ENCODE results near the gene AUTS2. TPM values are rescaled to one million over a fixed set of nuclear protein-coding genes. Genes with fewer than 3 reads are reported as not detected.

AUTS2 gene
- total RNA-seq, 1 experiment from 2014 or later = 38.5 TPM

DNA sequence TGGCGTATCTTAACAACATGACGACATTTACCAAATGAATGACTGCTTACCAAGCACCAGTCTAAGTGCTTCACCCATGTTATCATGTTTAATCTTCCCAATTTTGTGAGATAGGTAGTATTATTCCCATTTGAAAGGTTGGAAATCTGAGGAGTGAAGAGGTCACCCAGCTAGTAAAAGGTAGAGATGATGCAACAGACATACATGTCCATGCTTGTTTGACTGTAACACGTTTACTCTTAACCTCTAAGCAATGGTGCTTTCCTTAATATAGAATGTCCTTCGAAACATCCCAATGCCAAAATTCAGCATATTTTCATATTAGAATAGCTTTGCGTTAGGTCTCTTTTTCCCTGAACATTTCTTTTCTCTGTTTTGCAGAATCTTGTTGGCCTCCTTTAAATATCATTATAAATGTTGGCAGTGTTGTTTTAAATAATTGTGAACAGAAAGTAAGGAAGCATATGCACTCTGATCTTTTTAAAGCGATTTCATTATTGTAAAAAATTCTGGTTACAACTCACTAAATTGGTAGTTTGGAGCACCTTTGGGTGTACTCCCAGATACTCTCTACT, 722.8 kb downstream of the AUTS2 start:
- no peak for DNase-seq

DNA sequence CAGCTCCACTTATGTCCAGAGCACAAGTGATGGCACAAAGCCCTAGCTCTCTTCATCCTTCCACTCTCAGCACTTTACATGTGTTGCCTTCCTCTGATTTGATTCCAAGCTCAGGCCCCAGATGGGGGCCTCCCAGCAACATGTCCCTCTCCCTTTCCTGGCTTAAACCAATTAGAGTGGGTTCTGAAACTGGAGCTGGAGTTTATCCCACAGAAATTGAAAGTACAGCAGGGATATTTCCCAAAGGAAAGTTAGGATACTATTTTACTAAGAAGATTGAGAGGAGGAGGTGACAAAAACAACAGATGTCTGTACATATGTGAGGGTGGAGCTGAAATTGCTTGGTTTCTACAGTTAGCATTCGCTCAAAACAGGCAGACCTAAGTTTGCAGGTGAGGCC, 724.6 kb downstream of the AUTS2 start:
- no peaks in the 10 kb centered on the region for H3K4me1 ChIP-seq (ENCODE audit: low read length)
- no peak overlapping the region for H3K9ac ChIP-seq (ENCODE audit: low read length)
- H3K9me2 ChIP-seq (replicated peaks; ENCODE audit: insufficient read depth, low read length) = no peaks in the 10 kb centered on the region
- no peak overlapping the region for H3K4me2 ChIP-seq (ENCODE audit: low read depth, low read length, poor library complexity, severe bottlenecking)
- no peaks in the 10 kb centered on the region for H4K20me1 ChIP-seq (ENCODE audit: insufficient read depth, low read depth, low read length)
- no peak overlapping the region for H3K27ac ChIP-seq (ENCODE audit: low read length)
- no peaks in the 10 kb centered on the region for H3K9me3 ChIP-seq (ENCODE audit: low read length)
- no peak overlapping the region for H2AFZ ChIP-seq (ENCODE audit: low read length)
- DNase-seq = no peak
- H3K36me3 ChIP-seq (ENCODE audit: insufficient read depth, low read length) = no peaks in the 10 kb centered on the region
- H3K79me2 ChIP-seq (ENCODE audit: low read length) = no peaks in the 10 kb centered on the region
- no peak overlapping the region for H3K4me3 ChIP-seq (ENCODE audit: low read length)
- no peaks in the 10 kb centered on the region; the same call in 1 of the 2 replicates for H3K27me3 ChIP-seq (ENCODE audit: low read length)

More for the DNA sequence above, 722.8 kb downstream of the AUTS2 start:
- H3K4me3 ChIP-seq (ENCODE audit: low read length) = no peak overlapping the region
- H3K9me3 ChIP-seq (ENCODE audit: low read length) = no peaks in the 10 kb centered on the region
- H3K27me3 ChIP-seq (ENCODE audit: low read length) = no peaks in the 10 kb centered on the region; the same call in 1 of the 2 replicates
- H3K4me1 ChIP-seq (ENCODE audit: low read length) = no peaks in the 10 kb centered on the region
- H3K36me3 ChIP-seq (ENCODE audit: insufficient read depth, low read length) = no peaks in the 10 kb centered on the region
- no peak overlapping the region for H2AFZ ChIP-seq (ENCODE audit: low read length)
- no peak overlapping the region for H3K9ac ChIP-seq (ENCODE audit: low read length)
- H4K20me1 ChIP-seq (ENCODE audit: insufficient read depth, low read depth, low read length) = no peaks in the 10 kb centered on the region
- H3K79me2 ChIP-seq (ENCODE audit: low read length) = no peaks in the 10 kb centered on the region
- H3K9me2 ChIP-seq (replicated peaks; ENCODE audit: insufficient read depth, low read length) = no peaks in the 10 kb centered on the region; the same call in 1 of the 2 replicates
- H3K27ac ChIP-seq (ENCODE audit: low read length) = no peak overlapping the region
- H3K4me2 ChIP-seq (ENCODE audit: low read depth, low read length, poor library complexity, severe bottlenecking) = no peak overlapping the region

DNA sequence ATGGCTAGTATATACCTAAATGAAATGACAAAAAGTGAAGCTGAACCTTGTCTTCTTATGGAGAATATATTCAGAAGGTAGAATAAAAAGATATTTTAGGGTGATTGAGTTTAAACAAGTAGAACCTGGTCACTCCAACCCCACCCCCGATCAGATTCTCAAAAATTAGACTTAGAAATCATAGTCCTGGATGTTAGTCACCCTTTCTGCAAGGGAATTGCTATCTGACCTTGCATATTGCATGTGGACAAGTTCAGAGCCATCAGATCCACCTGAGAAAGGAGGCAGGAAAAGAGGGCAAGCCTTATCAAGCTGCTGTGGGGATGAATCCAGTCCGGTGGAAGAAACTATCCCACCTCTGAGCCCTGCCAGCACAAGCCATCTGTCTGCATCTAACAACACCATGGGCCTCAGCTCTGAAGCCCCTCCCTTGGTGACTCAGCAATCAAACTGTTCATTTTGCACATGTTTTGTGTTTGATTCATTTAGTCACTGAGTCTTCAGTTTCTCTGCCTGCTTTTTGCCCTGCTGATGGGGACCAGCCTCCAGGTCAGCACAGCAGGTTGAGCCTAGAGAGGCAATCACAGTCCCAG, 727.3 kb downstream of the AUTS2 start:
- Histone ChIP-seq H3K79me2 (ENCODE audit: low read length) (no peaks in the 10 kb centered on the region), H3K27me3 (ENCODE audit: low read length) (no peaks in the 10 kb centered on the region; the same call in 1 of the 2 replicates), H3K9me2 (replicated peaks; ENCODE audit: insufficient read depth, low read length) (no peaks in the 10 kb centered on the region), H3K4me1 (ENCODE audit: low read length) (no peaks in the 10 kb centered on the region), H3K4me3 (ENCODE audit: low read length) (no peak overlapping the region), H3K4me2 (ENCODE audit: low read depth, low read length, poor library complexity, severe bottlenecking) (no peak overlapping the region), H3K9ac (ENCODE audit: low read length) (no peak overlapping the region), H3K27ac (ENCODE audit: low read length) (no peak overlapping the region), H2AFZ (ENCODE audit: low read length) (no peak overlapping the region), H3K36me3 (ENCODE audit: insufficient read depth, low read length) (no peaks in the 10 kb centered on the region), H3K9me3 (ENCODE audit: low read length) (no peaks in the 10 kb centered on the region), H4K20me1 (ENCODE audit: insufficient read depth, low read depth, low read length) (no peaks in the 10 kb centered on the region)
- no peak for DNase-seq

DNA sequence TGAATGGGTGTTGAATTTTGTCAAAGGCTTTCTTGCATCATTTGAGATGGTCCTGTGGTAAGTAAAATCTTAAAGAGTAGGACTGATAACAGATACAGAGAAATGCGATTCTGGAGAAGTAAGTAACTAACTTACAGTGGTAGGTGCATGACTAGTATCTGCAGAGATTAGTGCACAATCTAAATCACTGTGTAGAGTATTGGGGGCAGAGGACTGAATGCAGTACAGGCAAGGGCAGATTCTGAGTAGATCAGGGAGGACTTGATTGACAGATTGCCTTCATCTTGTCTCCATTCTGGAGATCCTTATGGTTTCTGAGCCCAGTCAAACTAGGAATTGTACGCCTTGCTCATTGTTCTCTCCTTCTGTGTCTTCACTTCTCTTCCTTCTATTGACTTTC, 736.0 kb downstream of the AUTS2 start:
- no peak overlapping the region for H3K4me3 ChIP-seq (ENCODE audit: low read length)
- H2AFZ ChIP-seq (ENCODE audit: low read length) = no peak overlapping the region
- H3K4me1 ChIP-seq (ENCODE audit: low read length) = no peaks in the 10 kb centered on the region
- no peaks in the 10 kb centered on the region for H3K9me3 ChIP-seq (ENCODE audit: low read length)
- no peaks in the 10 kb centered on the region for H4K20me1 ChIP-seq (ENCODE audit: insufficient read depth, low read depth, low read length)
- H3K27ac ChIP-seq (ENCODE audit: low read length) = no peak overlapping the region
- no peak overlapping the region for H3K9ac ChIP-seq (ENCODE audit: low read length)
- no peaks in the 10 kb centered on the region for H3K9me2 ChIP-seq (replicated peaks; ENCODE audit: insufficient read depth, low read length)
- no peak overlapping the region for H3K4me2 ChIP-seq (ENCODE audit: low read depth, low read length, poor library complexity, severe bottlenecking)
- DNase-seq = no peak
- H3K27me3 ChIP-seq (ENCODE audit: low read length) = no peaks in the 10 kb centered on the region
- no peaks in the 10 kb centered on the region for H3K79me2 ChIP-seq (ENCODE audit: low read length)
- no peaks in the 10 kb centered on the region for H3K36me3 ChIP-seq (ENCODE audit: insufficient read depth, low read length)

DNA sequence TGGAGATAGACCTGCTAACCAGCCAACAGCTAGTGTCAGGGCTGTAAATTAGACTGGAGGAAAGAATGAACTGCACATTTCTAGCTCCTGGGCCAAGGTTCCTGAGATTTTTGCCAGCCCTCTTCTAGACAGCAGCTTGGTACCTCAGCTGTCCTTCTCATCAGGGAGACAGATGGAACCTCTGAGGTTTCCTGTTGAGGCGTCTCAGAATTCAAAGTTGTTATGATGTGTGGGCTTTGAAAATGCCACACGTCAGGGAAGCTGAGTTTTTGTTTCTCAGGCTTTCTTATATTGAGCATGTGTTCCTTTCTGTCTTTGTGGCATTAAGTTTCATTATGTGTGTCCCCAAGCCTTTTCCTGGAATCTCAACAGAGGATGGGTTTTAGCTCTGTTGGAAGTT, 736.6 kb downstream of the AUTS2 start:
- DNase-seq = no peak
- 0 out of 2 replicates have a peak, but pooled peaks cover 2% of the 10 kb centered on the region for H3K4me1 ChIP-seq (ENCODE audit: low read length)
- no peak overlapping the region for H3K9ac ChIP-seq (ENCODE audit: low read length)
- H3K4me3 ChIP-seq (ENCODE audit: low read length) = no peak overlapping the region
- no peaks in the 10 kb centered on the region for H3K36me3 ChIP-seq (ENCODE audit: insufficient read depth, low read length)
- H3K27ac ChIP-seq (ENCODE audit: low read length) = no peak overlapping the region
- no peak overlapping the region for H2AFZ ChIP-seq (ENCODE audit: low read length)
- H3K27me3 ChIP-seq (ENCODE audit: low read length) = no peaks in the 10 kb centered on the region
- no peaks in the 10 kb centered on the region for H3K9me2 ChIP-seq (replicated peaks; ENCODE audit: insufficient read depth, low read length)
- no peaks in the 10 kb centered on the region for H3K9me3 ChIP-seq (ENCODE audit: low read length)
- H3K79me2 ChIP-seq (ENCODE audit: low read length) = no peaks in the 10 kb centered on the region
- no peak overlapping the region for H3K4me2 ChIP-seq (ENCODE audit: low read depth, low read length, poor library complexity, severe bottlenecking)
- H4K20me1 ChIP-seq (ENCODE audit: insufficient read depth, low read depth, low read length) = no peaks in the 10 kb centered on the region

DNA sequence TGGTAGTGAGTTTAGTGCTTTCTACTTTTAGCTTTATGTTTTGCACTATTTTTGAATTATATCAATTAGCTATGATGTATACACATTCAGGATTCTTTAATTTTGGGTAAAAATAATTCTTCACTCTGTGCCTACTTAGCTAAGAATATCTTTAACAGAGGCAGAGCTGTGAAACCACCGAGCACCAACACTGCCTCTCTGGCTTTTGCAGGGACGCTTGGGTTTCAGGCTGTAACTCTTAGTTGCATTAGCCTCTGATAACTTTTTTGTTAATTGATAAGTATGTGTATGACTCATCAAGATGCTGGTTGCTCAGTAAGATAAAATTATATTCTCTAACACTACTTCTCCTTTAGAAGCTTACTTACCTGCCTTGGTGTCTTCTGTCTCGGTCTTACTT, 738.3 kb downstream of the AUTS2 start:
- H3K4me2 ChIP-seq (ENCODE audit: low read depth, low read length, poor library complexity, severe bottlenecking) = no peak overlapping the region
- H3K27me3 ChIP-seq (ENCODE audit: low read length) = no peaks in the 10 kb centered on the region
- DNase-seq = no peak

DNA sequence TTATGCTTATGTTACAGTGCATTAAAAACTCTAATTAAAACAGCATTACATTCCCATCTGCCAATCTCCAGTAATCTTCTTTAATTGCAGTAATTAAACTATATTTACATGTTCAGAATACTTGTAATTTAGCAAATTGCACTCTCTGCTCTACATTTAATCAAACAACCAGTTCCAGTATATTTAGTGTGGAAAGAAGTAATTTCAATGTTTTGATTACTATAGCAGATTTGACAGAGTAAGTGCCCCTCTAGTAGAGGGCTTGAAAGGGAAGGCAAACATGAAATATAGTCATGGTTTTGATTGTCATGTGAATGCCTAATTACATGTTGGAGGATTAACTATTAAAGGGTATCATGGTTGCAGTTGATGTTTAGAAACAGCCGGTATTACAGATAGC, 739.7 kb downstream of the AUTS2 start:
- Histone ChIP-seq H3K4me1 (ENCODE audit: low read length) (0 out of 2 replicates have a peak, but pooled peaks cover 2% of the 10 kb centered on the region), H3K9me2 (replicated peaks; ENCODE audit: insufficient read depth, low read length) (no peaks in the 10 kb centered on the region), H2AFZ (ENCODE audit: low read length) (no peak overlapping the region), H3K79me2 (ENCODE audit: low read length) (no peaks in the 10 kb centered on the region), H3K27me3 (ENCODE audit: low read length) (no peaks in the 10 kb centered on the region), H3K27ac (ENCODE audit: low read length) (no peak overlapping the region), H3K4me3 (ENCODE audit: low read length) (no peak overlapping the region), H4K20me1 (ENCODE audit: insufficient read depth, low read depth, low read length) (no peaks in the 10 kb centered on the region), H3K4me2 (ENCODE audit: low read depth, low read length, poor library complexity, severe bottlenecking) (no peak overlapping the region), H3K36me3 (ENCODE audit: insufficient read depth, low read length) (no peaks in the 10 kb centered on the region), H3K9me3 (ENCODE audit: low read length) (no peaks in the 10 kb centered on the region), H3K9ac (ENCODE audit: low read length) (no peak overlapping the region)
- no peak for DNase-seq

More for the DNA sequence above, 738.3 kb downstream of the AUTS2 start:
- H3K4me1 ChIP-seq (ENCODE audit: low read length) = 0 out of 2 replicates have a peak, but pooled peaks cover 2% of the 10 kb centered on the region
- no peak overlapping the region for H2AFZ ChIP-seq (ENCODE audit: low read length)
- no peaks in the 10 kb centered on the region for H3K36me3 ChIP-seq (ENCODE audit: insufficient read depth, low read length)
- no peaks in the 10 kb centered on the region for H3K9me2 ChIP-seq (replicated peaks; ENCODE audit: insufficient read depth, low read length)
- no peak overlapping the region for H3K27ac ChIP-seq (ENCODE audit: low read length)
- no peak overlapping the region for H3K4me3 ChIP-seq (ENCODE audit: low read length)
- no peaks in the 10 kb centered on the region for H4K20me1 ChIP-seq (ENCODE audit: insufficient read depth, low read depth, low read length)
- H3K9ac ChIP-seq (ENCODE audit: low read length) = no peak overlapping the region
- H3K79me2 ChIP-seq (ENCODE audit: low read length) = no peaks in the 10 kb centered on the region
- H3K9me3 ChIP-seq (ENCODE audit: low read length) = no peaks in the 10 kb centered on the region

DNA sequence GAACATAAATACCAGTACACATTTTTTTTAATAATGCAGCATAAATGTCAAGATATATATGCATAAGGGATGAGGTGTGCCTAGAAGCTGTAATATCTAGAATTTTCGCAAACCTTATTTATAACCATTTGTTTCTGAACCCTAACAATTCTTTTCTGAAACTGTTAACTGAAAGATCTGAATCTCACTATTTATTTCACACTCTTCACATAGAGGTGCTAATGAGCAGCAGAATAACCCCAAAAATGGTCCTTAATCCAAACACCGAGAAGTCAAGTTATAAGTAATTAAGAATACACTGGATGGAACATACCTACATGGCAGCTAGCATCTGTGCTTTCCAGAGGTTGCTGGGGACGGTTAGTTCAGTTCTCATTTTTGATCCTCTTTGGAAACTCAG, 742.0 kb downstream of the AUTS2 start:
- Histone ChIP-seq H3K9ac (ENCODE audit: low read length) (no peak overlapping the region), H3K4me3 (ENCODE audit: low read length) (no peak overlapping the region), H3K36me3 (ENCODE audit: insufficient read depth, low read length) (no peaks in the 10 kb centered on the region), H3K4me2 (ENCODE audit: low read depth, low read length, poor library complexity, severe bottlenecking) (no peak overlapping the region), H3K27me3 (ENCODE audit: low read length) (no peaks in the 10 kb centered on the region), H3K9me3 (ENCODE audit: low read length) (no peaks in the 10 kb centered on the region), H4K20me1 (ENCODE audit: insufficient read depth, low read depth, low read length) (no peaks in the 10 kb centered on the region), H3K27ac (ENCODE audit: low read length) (no peak overlapping the region), H3K9me2 (replicated peaks; ENCODE audit: insufficient read depth, low read length) (no peaks in the 10 kb centered on the region), H3K4me1 (ENCODE audit: low read length) (0 out of 2 replicates have a peak, but pooled peaks cover 2% of the 10 kb centered on the region), H2AFZ (ENCODE audit: low read length) (no peak overlapping the region), H3K79me2 (ENCODE audit: low read length) (no peaks in the 10 kb centered on the region)
- DNase-seq = no peak

All from Karpas-422 (cell line).